SH-SY5Y (cell line): Measurements from ENCODE around the gene SPP2.

Experiments
- GATA2 ChIP-seq: IDR thresholded peaks from 2 replicates; pipeline ENCODE4 v1.6.1; 2011; ENCODE audit warnings: mild to moderate bottlenecking, low read depth, low read length
- GATA3 ChIP-seq: IDR thresholded peaks from 2 replicates; pipeline ENCODE4 v1.6.1; 2011; ENCODE audit warnings: low read depth, mild to moderate bottlenecking, low read length, moderate library complexity

- no peak for TF ChIP-seq GATA3
- TF ChIP-seq GATA2, result no peak
Observed at GRCh38 chr2:234058881-234059280, 8.4 kb downstream of the SPP2 start.
